Stimulated activated naive CD8-positive, alpha-beta T cell treated with anti-CD3 and anti-CD28 coated beads, Interleukin-15, amount 100 ng/mL, for 72 hours (primary cell): Measurements from ENCODE around the gene DIP2C.

ENCODE experiments used
- ATAC-seq: fragments of 150-1000 bp; cut with Tn5 transposase; 2 replicates; pipeline ENCODE4 v1.10.0; 2021; ENCODE audit warnings: mild to moderate bottlenecking, moderate library complexity
- DNase-seq, 2 donors: peaks; one replicate each; pipeline ENCODE4 v3.0.0; 2021 to 2022
- H3K27ac Mint-ChIP-seq, 2 donors: one replicate each; pipeline ENCODE4 v1.8.0; 2022; ENCODE audit warnings: mild to moderate bottlenecking in 2 of 2, mixed read lengths in 2 of 2, moderate library complexity in 2 of 2
- H3K27me3 Mint-ChIP-seq: one replicate; pipeline ENCODE4 v1.8.0; 2022; ENCODE audit warnings: mixed read lengths
- H3K4me1 Mint-ChIP-seq: one replicate; pipeline ENCODE4 v1.8.0; 2022; ENCODE audit warnings: mild to moderate bottlenecking, mixed read lengths
- H3K4me3 Mint-ChIP-seq, 2 donors: one replicate each; pipeline ENCODE4 v1.8.0; 2022; ENCODE audit warnings: mild to moderate bottlenecking in 2 of 2, mixed read lengths in 2 of 2, moderate library complexity in 1 of 2
- H3K9me3 Mint-ChIP-seq, 2 donors: one replicate each; pipeline ENCODE4 v1.8.0; 2022; ENCODE audit warnings: mixed read lengths in 2 of 2

DIP2C gene

DNA sequence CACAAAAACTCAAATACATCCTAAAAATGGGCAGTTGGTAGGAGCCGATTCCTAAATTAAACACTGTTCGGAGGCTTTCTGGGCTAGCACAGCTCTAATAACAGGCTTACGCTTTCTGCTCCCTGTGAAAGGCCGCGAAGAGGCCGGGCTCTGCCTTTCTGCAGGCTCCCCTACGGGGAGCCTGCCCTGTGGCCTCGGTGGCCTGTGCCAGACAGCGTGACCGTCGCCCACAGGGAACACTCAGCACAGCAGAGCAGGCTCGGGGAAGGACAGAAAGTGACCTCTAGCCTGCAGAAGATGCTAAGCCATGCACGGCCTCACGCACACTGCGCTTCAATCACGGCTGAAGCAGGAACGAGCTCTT, 64.2 kb downstream of the DIP2C start:
- ATAC-seq (no peak), DNase-seq (no peak)
- Mint-ChIP-seq H3K4me1 (peaks cover 7% of the 10 kb centered on the region), H3K9me3 (no peaks in the 10 kb centered on the region), H3K4me3 (no peak overlapping the region), H3K27ac (no peak overlapping the region), H3K27me3 (peaks cover 79% of the 10 kb centered on the region)

DNA sequence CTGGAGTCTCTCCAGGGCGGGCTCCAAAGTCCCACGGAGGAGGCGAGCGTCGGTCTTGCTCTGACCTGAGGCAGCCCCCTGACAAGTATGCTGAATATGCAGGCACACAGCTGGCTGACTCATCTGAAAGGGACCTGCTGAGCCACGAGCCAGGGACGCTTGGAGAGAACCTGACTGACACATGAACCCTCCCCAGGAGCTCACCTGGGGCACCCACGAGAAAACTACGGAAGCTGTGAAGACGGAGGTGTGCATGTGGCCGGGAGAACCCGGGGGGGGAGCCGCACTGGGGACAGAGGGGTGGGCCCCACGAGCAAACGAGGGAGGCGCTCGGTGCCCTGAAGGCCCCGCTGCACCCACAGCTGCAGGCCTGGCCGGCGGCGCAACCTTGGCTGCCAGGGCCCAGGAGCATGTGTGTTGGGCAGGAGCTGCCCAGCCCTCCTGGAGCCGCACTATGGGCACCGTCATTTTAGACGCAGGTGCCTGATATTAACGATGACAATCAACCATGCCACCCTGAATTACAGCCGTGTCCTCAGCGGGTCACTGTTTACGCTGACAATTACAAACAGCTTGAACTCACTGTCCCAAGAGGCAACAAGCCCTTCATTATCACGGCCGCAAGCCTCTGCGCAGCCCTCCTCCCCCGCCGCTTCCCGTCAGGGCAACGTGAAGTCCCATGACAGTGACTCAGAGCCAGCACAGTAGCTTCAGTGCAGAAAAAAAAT, 64.7 kb downstream of the DIP2C start:
- Mint-ChIP-seq H3K9me3 (no peaks in the 10 kb centered on the region), H3K27me3 (peaks cover 79% of the 10 kb centered on the region), H3K4me1 (peaks cover 9% of the 10 kb centered on the region), H3K4me3 (no peak overlapping the region), H3K27ac (no peak overlapping the region)
- no peak for ATAC-seq
- no peak for DNase-seq

DNA sequence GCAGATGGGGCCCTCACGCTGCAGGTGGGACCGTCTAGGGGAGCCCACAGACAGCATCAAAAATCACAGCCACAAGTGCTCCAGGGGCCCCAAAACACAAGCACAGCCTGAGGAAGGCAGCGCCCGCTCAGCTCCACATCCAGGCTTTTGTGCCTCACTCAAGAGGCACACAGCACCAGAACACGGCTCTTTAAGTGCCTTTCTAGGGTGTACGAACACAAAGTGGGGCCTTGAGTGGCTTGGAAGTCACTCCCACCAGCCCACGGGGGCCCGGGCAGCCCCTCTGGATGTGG, 65.2 kb downstream of the DIP2C start:
- Mint-ChIP-seq H3K4me1 (peaks cover 9% of the 10 kb centered on the region), H3K4me3 (no peak overlapping the region), H3K27ac (no peak overlapping the region), H3K9me3 (no peaks in the 10 kb centered on the region), H3K27me3 (peaks cover 79% of the 10 kb centered on the region)
- ATAC-seq (no peak), DNase-seq (no peak)

DNA sequence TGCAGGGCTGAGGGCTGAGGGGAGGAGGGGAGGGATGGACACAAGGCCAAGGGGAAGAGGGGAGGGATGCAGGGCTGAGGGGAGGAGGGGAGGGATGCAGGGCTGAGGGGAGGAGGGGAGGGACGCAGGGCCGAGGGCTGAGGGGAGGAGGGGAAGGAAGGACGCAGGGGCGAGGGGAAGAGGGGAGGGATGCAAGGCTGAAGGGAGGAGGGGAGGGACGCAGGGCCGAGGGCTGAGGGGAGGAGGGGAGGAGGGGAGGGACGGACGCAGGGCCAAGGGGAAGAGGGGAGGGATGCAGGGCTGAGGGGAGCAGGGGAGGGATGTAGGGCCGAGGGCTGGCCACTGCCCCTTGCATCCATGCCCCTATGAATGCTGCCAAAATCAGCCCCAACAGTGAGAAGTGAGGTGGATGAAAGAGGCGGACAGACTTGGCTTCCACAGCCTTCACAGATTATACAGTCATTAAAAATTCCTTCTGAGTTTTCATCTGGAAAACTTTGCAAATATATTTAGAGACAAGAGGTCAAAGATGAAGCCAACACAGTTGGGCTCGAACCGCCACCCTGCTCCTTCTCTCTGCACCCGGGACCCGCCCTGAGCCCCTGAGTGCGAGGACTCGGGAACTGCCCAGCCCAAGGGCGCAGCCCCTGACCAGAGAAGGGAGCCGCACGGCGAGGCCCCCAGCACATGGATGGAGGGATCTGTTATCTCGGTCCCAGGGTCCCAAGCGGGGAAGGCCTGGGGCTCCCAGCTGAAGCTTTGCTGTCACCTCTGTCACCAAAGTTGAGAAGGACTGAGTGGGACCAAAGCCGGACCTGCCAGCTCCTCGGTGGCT, 65.8 kb downstream of the DIP2C start:
- no peak overlapping the region for H3K27ac Mint-ChIP-seq
- H3K9me3 Mint-ChIP-seq: no peaks in the 10 kb centered on the region

DNA sequence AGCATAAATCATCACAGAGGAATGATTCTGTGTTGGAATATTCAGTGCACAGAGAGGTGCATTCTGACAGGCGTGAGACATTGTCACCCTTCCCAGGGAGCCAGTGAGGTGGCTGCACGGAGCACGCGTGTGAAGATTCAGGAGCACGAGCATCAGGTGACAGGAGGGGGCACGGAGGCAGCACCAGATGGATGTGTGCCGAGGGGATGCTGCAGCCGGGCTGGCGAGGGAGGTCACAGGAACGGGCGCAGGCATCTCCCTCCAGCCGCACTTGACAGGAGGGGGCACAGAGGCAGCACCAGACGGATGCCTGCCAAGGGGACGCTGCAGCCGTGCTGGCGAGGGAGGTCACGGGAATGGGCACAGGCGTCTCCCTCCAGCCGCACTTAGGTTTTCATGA, 66.5 kb downstream of the DIP2C start:
- peaks cover 9% of the 10 kb centered on the region for H3K4me1 Mint-ChIP-seq
- H3K9me3 Mint-ChIP-seq: no peaks in the 10 kb centered on the region
- no peak for ATAC-seq
- no peak overlapping the region for H3K27ac Mint-ChIP-seq
- DNase-seq: no peak
- H3K4me3 Mint-ChIP-seq: no peak overlapping the region
- H3K27me3 Mint-ChIP-seq: peaks cover 78% of the 10 kb centered on the region

More for the DNA sequence above, 65.8 kb downstream of the DIP2C start:
- Mint-ChIP-seq H3K27me3 (peaks cover 79% of the 10 kb centered on the region), H3K4me1 (peaks cover 9% of the 10 kb centered on the region), H3K4me3 (no peak overlapping the region)
- no peak for DNase-seq
- no peak for ATAC-seq

DNA sequence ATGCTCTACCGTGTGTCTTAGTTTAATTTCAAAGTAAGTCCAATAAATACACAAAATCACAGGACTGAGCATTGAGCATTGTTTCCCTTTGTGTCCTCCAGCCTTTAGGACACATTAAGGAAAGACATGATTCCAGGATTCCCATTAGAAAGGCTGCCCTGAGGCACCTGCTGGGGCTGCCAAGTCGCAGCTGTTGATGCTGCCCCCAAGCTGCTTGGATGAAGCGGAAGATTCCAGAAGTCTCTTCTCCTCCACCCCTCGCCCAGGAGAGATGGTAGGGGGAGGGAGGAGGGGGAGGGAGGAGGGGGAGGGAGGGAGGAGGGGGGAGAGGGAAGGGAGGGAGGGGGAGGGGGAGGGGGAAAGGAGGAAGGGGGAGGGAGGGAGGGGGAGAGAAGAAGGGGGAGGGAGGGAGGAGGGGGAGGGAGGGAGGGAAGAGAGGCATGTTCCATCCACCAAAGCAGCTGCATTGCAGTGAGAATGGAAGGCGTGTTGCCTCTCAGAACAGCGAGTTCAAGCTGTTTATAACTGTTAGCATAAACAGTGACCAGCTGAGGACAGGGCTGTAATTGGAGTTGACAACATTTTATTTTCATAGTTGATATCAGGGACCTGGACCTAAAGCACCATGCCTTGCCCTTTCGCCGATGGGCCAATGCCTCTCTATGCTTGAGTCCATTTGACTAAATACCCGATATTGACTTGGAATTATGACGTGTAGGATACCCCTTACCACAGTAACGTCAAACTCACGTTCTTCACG, 67.3 kb downstream of the DIP2C start:
- Mint-ChIP-seq H3K4me1 (peaks cover 9% of the 10 kb centered on the region), H3K27me3 (peaks cover 81% of the 10 kb centered on the region), H3K27ac (no peak overlapping the region), H3K4me3 (no peak overlapping the region), H3K9me3 (no peaks in the 10 kb centered on the region)
- ATAC-seq (no peak), DNase-seq (no peak)

DNA sequence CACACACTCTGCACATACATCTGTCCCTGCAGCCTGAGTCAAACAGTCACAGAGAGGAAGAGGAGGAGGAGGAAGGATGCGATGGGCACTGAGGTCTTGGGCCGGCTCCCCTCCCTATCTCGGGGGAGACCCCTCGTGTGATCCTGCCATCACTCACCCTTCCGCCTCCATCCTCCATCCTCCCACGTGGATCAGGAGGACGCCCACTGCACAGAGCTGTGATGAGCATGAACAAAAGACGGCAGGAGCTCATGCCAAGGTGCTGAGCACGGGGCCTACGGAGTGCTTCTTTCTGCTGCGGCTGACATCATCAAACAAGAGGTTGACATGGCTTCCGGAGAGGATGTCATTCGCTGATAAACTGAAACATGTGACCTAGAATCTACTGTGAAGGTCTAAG, 68.0 kb downstream of the DIP2C start:
- H3K4me3 Mint-ChIP-seq: no peak overlapping the region
- peak overlapping the region in 1 of 2 donors; percentile 55 for H3K27ac Mint-ChIP-seq
- no peak for DNase-seq
- no peaks in the 10 kb centered on the region for H3K9me3 Mint-ChIP-seq
- H3K27me3 Mint-ChIP-seq: peaks cover 82% of the 10 kb centered on the region
- ATAC-seq: no peak
- peaks cover 9% of the 10 kb centered on the region for H3K4me1 Mint-ChIP-seq

DNA sequence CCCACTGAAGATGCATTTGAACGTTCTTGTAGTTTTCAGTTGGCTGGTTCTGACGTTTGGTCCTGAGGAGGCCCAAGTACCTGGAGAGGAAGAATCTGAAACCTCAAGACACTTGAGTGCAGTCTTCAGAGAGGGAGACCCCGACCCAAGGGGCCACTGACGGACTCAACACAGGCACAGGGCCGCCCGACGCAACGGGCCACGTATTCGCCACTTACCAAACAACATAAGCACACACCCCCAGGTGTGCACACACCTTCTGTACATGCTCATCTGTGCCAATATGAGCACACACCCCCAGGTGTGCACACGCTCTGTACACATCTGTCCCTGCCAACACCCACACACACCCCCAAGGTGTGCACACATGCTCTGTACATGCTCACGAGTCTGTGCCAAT, 68.5 kb downstream of the DIP2C start:
- Mint-ChIP-seq H3K9me3 (no peaks in the 10 kb centered on the region), H3K27ac (no peak overlapping the region), H3K4me1 (peaks cover 9% of the 10 kb centered on the region), H3K4me3 (no peak overlapping the region), H3K27me3 (peaks cover 82% of the 10 kb centered on the region)
- DNase-seq: no peak
- no peak for ATAC-seq

DNA sequence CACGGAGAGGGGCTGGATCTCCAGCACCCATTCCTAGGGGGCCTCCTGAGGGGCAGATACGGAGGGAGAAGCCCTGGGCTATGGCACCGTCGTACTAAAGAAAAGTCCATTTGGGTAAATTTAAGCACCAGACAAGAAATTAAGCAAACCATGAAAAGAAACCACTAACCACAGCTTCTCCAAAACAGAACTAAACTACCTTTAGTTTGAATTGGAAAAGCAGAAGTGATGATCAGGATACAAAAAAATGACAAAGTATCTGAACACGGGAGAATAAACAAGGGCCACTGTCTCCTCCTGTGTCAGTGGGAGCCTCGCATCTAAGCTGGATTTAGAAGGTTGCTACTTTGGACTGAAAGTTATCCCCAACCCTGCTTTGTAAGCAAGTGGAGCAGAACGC, 69.1 kb downstream of the DIP2C start:
- Mint-ChIP-seq H3K27ac (no peak overlapping the region), H3K4me3 (no peak overlapping the region), H3K4me1 (peaks cover 9% of the 10 kb centered on the region), H3K9me3 (no peaks in the 10 kb centered on the region), H3K27me3 (peaks cover 78% of the 10 kb centered on the region)
- ATAC-seq (no peak), DNase-seq (no peak)

DNA sequence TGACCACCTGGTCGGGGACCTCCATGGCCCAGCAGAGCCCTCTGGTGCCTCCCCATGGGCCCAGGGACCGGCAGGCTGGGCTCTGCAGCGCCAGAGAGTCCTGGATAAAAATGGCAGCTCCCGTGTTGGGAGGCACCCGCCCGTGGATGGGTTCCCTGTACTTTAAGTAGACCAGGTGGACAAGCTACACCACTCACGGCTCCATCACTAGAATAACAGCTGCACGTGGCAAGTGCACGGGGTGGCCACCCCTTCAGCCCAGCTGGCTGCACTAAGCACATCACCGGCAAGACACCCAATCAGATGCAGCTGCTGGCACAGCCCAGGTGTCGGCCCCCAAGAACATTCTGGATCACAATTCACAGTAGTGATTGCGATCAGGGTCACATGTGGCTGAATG, 69.8 kb downstream of the DIP2C start:
- H3K27ac Mint-ChIP-seq: no peak overlapping the region
- peaks cover 9% of the 10 kb centered on the region for H3K4me1 Mint-ChIP-seq
- no peaks in the 10 kb centered on the region for H3K9me3 Mint-ChIP-seq
- DNase-seq (no peak), ATAC-seq (no peak)
- no peak overlapping the region for H3K4me3 Mint-ChIP-seq
- peaks cover 71% of the 10 kb centered on the region for H3K27me3 Mint-ChIP-seq

DNA sequence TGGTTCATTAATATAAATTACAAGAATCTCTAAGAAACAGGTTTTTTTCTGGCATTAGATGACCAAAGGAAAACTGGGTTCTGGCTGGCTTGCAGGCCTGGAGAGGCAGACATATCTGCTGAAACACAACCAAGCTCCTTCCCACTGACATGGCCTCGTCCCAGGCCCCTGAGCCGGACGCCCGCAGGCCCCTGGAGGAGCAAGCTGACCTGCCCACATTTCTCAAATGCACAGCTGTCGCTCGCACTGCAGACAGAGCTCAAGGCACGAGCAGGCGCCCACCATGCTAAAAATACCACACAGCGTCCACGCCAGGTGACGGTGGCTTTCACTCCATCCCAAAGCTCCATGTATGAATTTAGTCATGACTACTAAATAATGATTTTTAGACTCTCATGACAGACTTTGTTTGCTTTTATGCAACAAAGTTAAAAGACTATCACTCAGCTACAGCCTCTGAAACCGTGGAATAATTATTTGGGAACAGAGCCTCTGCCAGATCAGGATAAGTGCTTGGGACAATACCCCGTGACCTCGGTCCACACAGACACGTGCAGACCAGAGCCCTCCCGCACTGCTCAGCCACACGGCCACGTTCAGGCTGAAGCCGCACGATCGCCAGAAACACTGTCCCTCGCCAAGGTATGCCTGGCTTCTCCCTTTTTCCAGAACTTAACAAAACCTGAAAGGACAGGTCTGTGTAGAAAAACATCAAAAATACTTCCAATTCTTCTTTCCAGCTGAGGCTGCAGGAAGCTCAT, 71.1 kb downstream of the DIP2C start:
- Mint-ChIP-seq H3K27ac (no peak overlapping the region), H3K4me1 (peaks cover 9% of the 10 kb centered on the region), H3K27me3 (peaks cover 62% of the 10 kb centered on the region), H3K4me3 (no peak overlapping the region), H3K9me3 (no peaks in the 10 kb centered on the region)
- ATAC-seq: no peak
- DNase-seq: no peak

DNA sequence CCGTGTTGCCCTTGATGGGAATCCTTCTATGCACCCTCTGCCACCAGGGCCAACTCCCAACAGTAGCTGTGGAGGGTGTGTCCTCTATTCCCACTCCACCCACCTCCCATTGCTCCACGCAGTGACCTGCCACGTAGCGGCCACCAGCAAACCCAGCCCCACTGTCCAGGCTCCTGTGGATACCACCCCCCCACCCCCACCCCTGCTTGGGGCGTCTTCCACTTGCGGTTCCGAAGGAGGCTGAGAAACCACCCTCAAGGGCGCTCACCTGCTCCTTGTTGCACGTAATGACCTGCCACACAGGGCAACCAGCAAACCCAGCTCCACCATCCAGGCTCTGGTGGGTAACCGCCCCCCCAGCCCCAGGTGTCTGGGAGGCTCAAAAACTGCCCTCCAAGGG, 72.0 kb downstream of the DIP2C start:
- H3K9me3 Mint-ChIP-seq: no peaks in the 10 kb centered on the region
- ATAC-seq (no peak), DNase-seq (no peak)
- no peak overlapping the region for H3K4me3 Mint-ChIP-seq
- peaks cover 9% of the 10 kb centered on the region for H3K4me1 Mint-ChIP-seq
- H3K27ac Mint-ChIP-seq: no peak overlapping the region
- peaks cover 53% of the 10 kb centered on the region for H3K27me3 Mint-ChIP-seq

DNA sequence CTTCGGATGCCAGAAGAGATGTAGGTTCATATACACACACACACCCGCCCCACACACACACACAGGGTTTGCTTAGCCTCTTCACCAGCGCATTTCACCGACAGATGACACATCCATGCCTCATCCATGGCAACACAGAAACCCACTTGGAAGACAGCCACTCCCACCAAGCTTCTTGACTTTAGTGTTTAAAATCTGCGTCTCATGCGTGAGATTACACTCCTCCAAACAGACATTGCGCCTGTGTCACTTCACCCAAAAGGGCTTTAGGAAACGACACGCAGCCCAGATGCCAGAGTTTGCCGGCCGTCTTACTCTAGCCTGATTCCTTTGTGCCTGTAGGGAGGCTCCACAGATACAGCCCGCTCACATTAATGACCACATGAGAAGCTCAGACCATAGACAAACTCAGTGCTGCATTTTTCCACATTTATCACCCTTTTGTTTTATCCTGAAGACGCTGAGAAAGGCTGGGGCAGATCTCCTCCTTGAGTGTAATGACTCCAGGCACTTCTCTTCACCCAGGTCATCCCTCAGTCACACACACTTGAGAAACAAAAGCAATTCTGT, 73.8 kb downstream of the DIP2C start:
- Mint-ChIP-seq H3K9me3 (peaks cover 0 to 12% of the 10 kb centered on the region in 2 donors), H3K27ac (no peak overlapping the region), H3K4me3 (no peak overlapping the region), H3K4me1 (peaks cover 17% of the 10 kb centered on the region), H3K27me3 (peaks cover 36% of the 10 kb centered on the region)
- DNase-seq: no peak
- no peak for ATAC-seq

DNA sequence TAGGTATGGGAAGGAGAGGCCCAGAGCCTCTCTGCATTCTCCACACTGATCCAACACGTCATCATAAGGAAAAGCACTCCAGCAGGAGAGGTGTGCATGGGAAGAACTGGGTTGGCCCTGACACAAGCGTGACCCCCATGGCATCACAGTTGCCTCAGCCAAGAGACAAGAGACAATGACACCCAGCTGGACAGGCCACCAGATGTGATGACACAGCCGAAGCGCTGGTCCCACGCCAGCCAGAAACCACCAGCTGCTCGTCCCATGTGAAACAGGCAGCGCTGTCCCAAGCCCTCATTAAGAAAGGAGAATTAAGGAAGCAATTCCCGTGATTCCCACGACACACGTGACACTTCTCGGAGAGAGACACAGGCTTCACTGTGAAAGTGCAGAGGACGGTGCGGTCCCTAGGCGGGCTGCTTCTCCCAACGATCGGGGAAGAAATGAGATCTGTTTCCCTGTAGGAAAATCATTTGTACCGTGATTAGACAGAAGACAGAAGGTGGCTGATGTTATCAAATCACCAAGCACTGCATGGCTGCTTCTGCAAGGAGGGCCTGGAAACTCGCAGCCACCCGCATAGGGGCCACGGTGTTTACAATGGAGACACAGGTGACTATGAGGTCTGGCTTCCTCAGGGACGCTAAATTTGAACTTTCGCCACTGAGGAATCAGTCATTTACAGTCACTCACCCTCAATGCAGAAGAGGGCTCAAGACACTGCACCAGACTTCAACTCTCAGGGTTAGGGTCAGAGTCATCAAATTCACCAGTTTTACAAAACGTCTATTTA, 74.5 kb downstream of the DIP2C start:
- no peak overlapping the region for H3K4me3 Mint-ChIP-seq
- H3K4me1 Mint-ChIP-seq: peaks cover 19% of the 10 kb centered on the region
- DNase-seq: no peak
- no peak overlapping the region for H3K27ac Mint-ChIP-seq
- H3K27me3 Mint-ChIP-seq: peaks cover 29% of the 10 kb centered on the region
- no peak for ATAC-seq
- peaks cover 0 to 19% of the 10 kb centered on the region in 2 donors for H3K9me3 Mint-ChIP-seq
